GM15510 (cell line): Measurements from ENCODE around the gene PRDM16.

Experiments
- POLR2A ChIP-seq: IDR thresholded peaks from 3 replicates; pipeline ENCODE4 v1.6.1; 2011; ENCODE audit warnings: borderline replicate concordance; ENCODE audit not compliant: insufficient read length; ENCODE audit errors: extremely low read depth

Gene PRDM16

DNA sequence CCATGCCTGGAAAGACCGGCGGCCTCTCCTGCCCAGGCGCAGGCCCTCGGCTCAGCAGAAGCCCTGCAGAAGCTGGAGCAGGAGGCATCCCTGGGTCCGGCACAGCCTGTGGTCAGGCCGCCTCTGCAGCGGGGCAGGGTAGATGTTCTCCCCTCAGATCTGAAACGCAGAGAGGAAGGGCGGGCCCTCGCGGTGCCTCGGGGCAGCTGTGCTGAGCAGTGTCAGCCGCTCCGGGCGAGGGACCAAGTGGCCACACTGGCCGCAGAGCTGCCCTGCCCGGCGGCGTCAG, 210.1 kb downstream of the PRDM16 start:
- no peak for TF ChIP-seq POLR2A

DNA sequence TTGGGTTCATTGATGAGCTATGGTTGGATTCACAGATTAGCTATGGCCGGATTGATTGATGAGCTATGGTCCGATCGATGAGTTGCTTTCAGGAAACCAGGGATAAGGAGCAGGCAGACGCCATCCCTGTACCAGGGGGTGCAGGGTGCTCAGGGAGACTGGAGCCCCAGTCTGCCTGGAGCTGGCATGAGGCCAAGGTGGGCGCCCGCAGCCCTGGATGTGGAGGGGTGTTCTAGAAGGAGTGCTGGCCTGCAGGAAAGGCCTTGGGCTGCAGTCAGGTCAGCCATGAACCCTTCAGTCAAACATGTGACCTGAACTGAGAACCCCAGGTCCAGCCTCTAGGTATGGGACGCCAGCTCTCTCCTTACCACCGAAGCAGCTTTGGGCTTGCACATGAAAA, 212.7 kb downstream of the PRDM16 start:
- TF ChIP-seq POLR2A, result no peak

DNA sequence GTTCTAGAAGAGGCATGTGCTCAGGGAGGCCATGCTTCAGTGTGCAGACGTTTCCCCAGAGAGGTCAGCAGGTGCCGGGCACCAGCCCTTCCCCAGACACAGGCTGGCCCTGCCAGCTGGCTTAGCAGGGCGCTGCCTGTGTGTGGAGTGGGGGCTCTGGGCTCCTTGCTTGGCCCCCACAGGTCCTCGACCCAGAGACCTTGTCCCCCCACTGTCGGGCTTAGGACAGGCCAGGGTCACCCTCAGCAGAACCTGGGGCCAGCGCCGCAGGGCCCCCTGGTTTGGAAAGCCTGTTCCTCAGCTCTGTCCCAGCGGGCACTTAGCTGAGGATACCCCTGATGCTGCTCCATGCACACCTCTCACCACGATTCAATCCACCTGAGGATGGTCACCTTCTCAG, 213.2 kb downstream of the PRDM16 start:
- no peak for TF ChIP-seq POLR2A

DNA sequence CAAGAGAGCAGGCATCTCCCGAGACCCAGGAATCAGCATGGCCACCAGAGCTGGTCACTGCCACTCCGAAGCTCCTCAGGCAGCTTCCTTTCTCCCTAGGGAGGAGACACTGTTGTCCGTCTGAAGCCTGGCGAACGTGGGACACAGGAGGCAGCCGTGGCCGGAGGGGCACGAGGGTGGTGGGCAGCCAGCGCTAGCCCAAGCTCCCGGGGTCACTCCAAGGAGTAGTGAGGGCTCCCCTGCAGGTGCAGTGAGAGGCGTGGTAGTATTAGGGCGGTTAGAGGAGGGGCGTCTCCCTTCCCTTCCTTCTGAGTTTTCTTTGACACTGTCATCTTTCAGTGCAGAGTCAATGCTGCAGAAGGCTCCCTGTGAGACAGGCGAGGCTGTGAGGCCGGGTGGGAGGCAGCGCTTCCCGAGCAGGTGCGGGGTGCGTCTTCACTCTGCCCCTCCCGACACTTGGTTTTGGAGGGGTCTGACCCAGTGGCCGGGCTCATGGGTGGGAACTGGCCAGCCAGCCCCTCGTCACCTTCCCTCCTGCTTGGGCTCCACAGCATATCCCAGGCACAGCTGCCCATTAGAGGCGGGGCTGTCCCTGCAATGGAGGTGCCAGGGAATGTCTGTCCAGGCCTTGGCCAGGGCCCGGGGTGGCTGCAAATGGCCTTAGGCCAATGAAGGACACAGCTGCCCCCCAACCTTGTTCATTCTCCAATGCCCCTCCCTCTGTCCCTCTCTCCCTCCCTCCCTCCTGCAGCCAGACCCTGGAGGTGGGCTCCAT, 213.8 kb downstream of the PRDM16 start:
- TF ChIP-seq POLR2A, result no peak

DNA sequence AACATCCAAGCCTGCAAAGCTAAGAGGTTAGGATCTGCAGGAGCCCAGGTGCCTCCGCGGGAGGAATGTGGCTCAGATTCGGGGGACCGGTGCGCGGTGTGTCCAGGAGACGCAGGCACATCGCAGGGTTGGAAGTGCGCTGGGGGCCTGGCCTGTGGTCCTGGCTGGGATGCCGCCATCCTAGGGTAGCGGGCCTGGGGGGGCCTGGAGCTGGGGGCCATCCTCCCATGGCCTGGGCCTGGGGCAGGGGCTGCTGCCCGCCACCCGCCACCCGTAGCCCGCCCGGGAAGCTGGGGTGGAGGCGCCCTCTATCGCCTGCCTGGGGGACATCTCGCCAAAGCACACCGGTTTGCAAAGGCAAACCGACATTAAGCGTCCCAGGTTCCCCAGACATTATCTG, 214.8 kb downstream of the PRDM16 start:
- no peak for TF ChIP-seq POLR2A

DNA sequence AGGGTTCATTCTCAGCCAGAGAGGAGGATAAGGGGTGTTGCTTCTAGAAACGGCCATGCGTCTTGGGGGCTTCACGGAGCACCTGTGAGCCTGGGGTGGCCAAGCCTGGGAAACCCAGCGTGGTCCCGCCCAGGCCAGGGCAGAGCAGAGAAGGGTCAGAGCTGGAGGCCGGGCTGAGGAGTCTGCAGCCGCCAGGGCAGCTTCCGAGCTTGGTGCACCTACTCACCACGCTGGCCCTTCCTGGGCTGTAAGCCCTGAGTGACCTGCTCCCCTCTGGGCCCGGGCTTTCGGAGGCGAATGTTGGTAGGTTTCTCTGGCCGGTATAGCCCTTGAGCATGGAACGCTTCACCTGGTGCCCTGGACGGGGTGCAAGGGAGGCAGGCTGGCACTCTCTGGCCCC, 215.7 kb downstream of the PRDM16 start:
- no peak for TF ChIP-seq POLR2A

DNA sequence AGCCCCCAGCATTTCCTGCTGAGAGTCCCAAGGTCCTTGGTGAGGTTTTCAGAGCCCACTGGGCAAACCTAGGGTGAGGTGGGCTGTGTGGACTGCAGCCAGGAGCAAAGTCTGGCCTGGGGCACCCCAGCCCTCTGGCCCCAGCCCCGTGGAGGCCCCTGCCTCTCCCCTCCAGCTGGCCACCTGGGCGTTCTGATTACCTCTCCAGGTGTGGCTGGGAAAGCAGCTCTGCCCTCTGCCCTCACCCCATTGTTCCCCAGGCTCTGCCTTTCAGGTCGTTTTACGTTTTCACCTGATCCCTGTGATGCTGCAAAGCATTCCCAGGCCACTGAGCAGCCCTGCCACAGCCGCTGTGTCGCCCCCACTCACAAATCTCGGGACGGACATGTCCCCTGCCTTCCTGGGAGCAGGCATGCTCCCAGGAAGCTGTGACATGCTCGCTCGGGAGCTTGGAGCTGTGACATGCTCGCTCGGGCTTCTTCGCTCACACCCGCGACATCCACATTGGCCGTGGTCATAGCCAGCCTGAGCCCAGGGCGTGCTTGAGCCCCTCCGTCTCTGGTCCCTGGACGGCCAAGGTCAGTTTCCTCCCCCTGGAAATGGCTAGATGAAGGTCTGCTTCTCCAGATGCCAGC, 216.2 kb downstream of the PRDM16 start:
- TF ChIP-seq POLR2A, result no peak

DNA sequence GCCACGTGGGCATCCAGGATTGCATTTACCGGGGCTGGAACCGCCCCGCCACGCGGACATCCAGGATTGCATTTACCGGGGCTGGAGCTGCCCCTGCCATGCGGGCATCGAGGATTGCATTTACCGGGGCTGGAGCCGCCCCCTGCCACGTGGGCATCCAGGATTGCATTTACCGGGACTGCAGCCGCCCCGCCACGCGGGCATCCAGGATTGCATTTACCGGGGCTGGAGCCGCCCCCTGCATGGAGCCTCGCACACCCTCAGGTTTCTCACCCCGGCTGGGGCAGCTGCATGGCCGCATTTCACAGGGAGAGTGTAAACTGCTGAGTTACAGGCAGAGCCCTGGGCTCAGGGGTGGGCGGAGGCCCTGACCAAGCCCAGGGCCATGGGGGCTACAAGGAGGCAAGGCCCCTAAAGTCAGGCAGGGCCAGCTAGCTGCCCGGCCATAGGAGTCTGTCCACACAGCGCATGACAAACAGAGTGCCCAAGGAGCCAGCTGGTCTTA, 218.7 kb downstream of the PRDM16 start:
- TF ChIP-seq POLR2A, result no peak

DNA sequence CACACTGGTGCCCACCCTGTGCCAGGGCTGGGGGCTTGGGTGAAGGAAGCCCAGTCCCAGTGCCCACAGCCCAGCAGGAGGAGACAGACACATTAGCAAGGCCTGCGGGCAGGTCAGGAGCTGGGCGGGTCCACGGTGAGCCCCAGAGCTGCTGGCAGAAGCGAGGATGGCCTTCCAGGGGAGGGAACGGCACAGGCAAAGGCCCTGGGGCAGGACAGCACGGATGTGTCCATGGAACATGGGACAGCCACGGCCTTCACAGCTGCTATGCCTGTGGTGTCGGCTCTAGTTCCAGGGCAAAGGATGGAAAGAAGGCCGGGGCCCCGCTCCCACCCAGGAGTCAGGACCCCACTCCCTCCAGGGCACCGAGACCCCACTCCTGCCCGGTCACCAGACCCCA, 220.5 kb downstream of the PRDM16 start:
- no peak for TF ChIP-seq POLR2A

DNA sequence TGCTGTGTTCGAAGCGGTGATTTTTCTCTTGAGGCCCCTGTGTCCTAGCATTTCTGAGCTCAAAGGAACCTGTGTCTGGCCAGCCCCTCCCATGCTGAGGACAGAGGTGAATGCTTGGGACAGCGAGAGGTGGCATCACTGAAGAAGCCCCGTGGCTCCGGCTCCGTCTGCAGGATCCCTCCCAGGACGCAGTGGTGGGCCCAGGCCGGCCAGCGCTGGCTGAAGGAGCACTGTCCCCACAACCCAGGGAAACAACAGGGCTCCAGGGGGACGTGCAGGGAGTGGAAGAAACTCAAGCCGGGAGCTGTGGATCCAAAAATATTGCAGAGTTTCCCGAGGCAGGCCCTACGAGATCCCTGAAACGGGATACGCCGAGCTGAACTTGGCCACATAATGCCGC, 221.4 kb downstream of the PRDM16 start:
- no peak for TF ChIP-seq POLR2A

DNA sequence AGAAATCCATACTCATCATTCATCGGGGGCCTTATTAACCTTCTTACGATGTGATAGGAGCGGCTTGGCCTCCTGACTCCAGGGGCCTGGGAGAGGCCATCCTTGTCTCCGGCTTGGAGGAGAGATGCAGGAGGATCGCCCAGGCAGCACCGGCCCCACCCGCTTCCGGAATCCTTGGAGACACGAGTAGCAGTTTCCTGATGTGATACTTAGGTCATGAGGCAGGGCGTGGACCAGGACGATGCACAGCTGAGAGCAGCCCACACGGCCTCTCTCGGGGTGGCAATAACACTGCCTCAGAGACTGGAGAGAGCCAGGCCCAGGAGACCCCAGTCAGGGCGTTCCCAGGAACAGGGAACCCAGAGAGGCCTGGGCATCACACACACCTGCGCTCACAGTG, 221.9 kb downstream of the PRDM16 start:
- no peak for TF ChIP-seq POLR2A

DNA sequence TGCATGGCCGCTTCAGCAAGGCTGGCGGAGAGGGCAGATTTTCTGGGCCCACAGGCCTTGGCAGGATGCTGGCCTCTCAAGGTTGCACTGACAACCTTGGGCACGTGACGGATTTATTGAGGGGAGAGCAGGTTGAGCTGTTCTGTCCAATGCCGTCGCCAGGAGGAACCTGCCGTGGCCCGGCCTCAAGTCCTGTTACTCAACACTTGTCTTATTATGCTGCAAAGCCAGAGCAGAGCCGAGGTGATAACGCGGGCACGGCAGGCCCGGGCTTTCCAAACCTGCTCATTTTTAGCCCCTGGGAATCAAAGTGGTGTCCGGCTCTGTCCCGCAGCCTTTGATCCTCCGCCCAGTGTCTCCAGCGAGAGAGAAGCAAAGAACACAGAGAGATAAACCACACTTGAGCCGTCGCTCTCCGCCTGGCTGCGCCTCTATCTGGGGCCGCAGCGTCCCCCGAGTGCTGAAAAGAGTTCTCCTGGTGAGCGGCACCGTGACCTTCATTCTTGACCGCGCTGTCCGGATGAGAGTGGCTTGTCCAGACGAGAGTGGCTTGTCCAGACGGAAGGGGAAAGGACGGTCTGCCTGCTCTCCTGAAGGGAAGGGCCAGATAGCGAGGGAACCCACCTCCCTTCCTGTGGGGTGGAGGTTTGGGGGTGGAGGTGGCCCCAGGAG, 223.2 kb downstream of the PRDM16 start:
- no peak for TF ChIP-seq POLR2A

DNA sequence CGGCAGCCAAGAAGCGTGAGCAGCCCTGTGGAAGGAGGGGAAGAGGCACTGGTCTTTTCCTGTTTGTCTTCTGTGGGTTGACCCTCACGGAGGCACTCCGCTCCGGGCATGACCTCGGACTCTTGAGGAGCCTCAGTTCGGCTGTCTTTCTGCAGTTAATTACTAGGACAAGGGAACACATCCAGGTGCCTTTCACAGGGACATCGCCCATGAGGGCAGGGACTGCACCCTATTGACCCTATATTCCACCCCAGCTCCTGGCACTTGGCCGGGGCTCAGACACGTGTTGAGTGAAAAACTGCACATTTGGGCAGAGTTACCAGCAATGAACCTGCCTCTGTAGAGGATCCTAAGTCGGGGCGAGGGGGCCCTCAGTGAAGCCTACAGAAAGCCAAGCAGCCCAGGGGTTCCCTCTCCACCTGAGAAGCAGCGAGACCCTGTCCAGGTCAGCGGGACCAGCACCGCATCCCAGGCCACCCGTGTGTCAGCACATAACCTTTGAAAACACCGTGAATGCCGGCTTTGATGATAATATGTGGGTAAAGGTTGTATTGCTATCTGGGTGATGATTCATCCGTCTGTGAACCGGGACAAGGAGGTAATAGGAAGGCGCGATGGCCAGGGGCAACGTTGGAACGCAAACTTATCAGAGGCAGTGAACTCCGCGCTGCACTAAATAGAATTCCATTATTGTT, 224.0 kb downstream of the PRDM16 start:
- no peak for TF ChIP-seq POLR2A

DNA sequence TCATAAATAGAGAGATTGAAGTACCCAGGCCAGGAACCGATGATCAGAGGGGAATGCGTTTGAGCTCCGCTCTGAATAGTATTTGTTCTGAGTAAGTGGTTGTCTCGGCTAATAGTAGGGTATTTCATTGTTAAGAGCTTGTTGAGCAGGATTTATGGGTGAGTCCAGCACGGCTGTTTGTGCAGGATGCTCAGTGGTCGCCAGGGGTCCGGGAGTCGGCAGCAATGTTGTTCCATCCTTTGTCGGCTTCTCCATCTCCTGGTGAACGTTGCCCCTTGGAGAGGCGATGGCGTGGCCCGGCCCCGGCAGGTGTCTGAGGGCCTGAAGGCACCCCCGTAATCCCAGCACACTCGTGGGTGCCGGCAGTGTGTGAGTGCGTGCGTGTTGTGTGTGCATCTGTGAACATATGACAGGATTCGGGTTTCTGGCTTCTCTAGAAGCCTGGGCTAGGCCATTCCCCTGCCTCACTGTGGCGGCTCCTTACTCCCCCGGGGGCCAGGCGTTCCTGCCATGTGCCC, 224.6 kb downstream of the PRDM16 start:
- no peak for TF ChIP-seq POLR2A

DNA sequence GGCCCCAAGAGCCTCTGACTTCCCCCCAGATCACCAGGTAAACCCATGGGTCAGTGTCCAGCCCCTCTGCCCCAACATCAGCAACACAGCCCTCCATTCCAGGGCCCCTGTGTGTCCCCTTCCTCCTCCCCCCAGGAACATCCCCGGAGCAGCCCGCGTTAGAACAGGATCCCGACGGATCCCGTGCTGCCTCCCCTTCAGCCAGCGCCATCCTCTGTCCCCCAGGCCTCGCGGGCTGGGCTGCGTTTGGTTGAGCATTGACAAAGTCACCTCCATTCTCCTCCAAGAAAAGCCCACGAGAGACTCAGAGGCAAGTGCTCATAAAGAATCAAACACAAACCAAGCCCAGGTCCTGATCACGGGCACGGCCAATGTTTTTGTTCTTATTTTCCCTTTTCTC, 225.4 kb downstream of the PRDM16 start:
- no peak for TF ChIP-seq POLR2A
